B cell (primary cell): ENCODE results near the gene ZNF609. TPM values are rescaled to one million over a fixed set of nuclear protein-coding genes. Genes with fewer than 3 reads are reported as not detected.

Experiments used
- ATAC-seq: fragments of 200-7000 bp; cut with Tn5 transposase; one replicate; pipeline ENCODE4 v1.10.0; 2021; ENCODE audit warnings: low read depth, mild to moderate bottlenecking, moderate number of reproducible peaks, moderate library complexity
- CTCF ChIA-PET: fragments of 350-600 bp; sonication (Branson Sonifier 250); formaldehyde crosslinking; loops from one replicate; lab custom pipeline; 2021; ENCODE audit warnings: antibody characterized with exemption, inconsistent platforms; lab: Charles Lee
- POLR2A ChIA-PET: fragments of 350-600 bp; sonication (Branson Sonifier 250); formaldehyde crosslinking; loops from one replicate; lab custom pipeline; 2021; ENCODE audit warnings: antibody characterized with exemption; lab: Charles Lee
- DNase-seq: peaks from one replicate; pipeline ENCODE4 v3.0.0; 2013
- H2AFZ ChIP-seq: 2 replicates; pipeline ENCODE4 v1.6.1; 2012; ENCODE audit warnings: mild to moderate bottlenecking, low read depth, low read length; ENCODE audit not compliant: insufficient read depth, poor library complexity, severe bottlenecking
- H3K27ac ChIP-seq, 2 donors: 1 replicate in 1 of 2; 2 replicates in 1 of 2; pipeline ENCODE4 v1.5.1; 2012 to 2013; ENCODE audit warnings: low read length in 2 of 2, mild to moderate bottlenecking in 2 of 2, moderate library complexity in 1 of 2
- H3K27me3 ChIP-seq, 4 experiments: fragments of 200-600 bp in 1 of 4; sonication (generic) in 1 of 4; replicated peaks in 1 of 4; 1 replicate in 2 of 4; 2 replicates in 2 of 4; pipeline versions ENCODE4 v1.6.1 to v1.7.0; 2013 to 2016; ENCODE audit warnings: low read length in 3 of 4, mild to moderate bottlenecking in 2 of 4, mixed read lengths in 1 of 4, moderate library complexity in 1 of 4; ENCODE audit not compliant: insufficient read depth in 4 of 4, control insufficient read depth in 3 of 4; ENCODE audit errors: control extremely low read depth in 1 of 4
- H3K36me3 ChIP-seq, 2 experiments: replicated peaks in 1 of 2; 1 replicate in 1 of 2; 2 replicates in 1 of 2; pipeline versions ENCODE4 v1.6.1 to v1.7.1; 2013; ENCODE audit warnings: low read length in 1 of 2; ENCODE audit not compliant: insufficient read depth in 2 of 2, control insufficient read depth in 1 of 2; ENCODE audit errors: control extremely low read depth in 1 of 2, extremely low read depth in 1 of 2
- H3K4me1 ChIP-seq, 2 donors: fragments of 200-600 bp in 1 of 2; sonication (generic) in 1 of 2; 1 replicate in 1 of 2; 2 replicates in 1 of 2; pipeline versions ENCODE4 v1.5.1 to v1.6.1; 2013 to 2017; ENCODE audit warnings: low read length in 2 of 2; ENCODE audit not compliant: control insufficient read depth in 2 of 2, insufficient read depth in 2 of 2
- H3K4me2 ChIP-seq: replicated peaks from 2 replicates; pipeline ENCODE3; 2012; ENCODE audit warnings: mild to moderate bottlenecking, low read depth, low read length; ENCODE audit not compliant: poor library complexity, severe bottlenecking
- H3K4me3 ChIP-seq, 5 experiments: fragments of 200-600 bp in 1 of 5; sonication (generic) in 1 of 5; 1 replicate in 3 of 5; 2 replicates in 2 of 5; pipeline versions ENCODE4 v1.5.1 to v1.7.0; 2011 to 2016; ENCODE audit warnings: low read length in 4 of 5, mild to moderate bottlenecking in 4 of 5, low read depth in 2 of 5, control low read depth in 1 of 5, moderate library complexity in 1 of 5; ENCODE audit not compliant: insufficient read depth in 1 of 5; ENCODE audit errors: control extremely low read depth in 1 of 5, extremely low read depth in 1 of 5
- H3K79me2 ChIP-seq: fragments of 200-600 bp; sonication (generic); one replicate; pipeline ENCODE4 v1.6.0; 2016; ENCODE audit warnings: low read length; ENCODE audit not compliant: control insufficient read depth, insufficient read depth
- H3K9ac ChIP-seq: fragments of 200-600 bp; sonication (generic); 2 replicates; pipeline ENCODE4 v1.6.1; 2017; ENCODE audit warnings: mild to moderate bottlenecking, low read length, moderate library complexity
- H3K9me3 ChIP-seq, 3 donors: one replicate each; pipeline versions ENCODE4 v1.6.1 to v1.7.1; 2013; ENCODE audit warnings: low read length in 2 of 3; ENCODE audit not compliant: control insufficient read depth in 2 of 3, insufficient read depth in 1 of 3; ENCODE audit errors: control extremely low read depth in 1 of 3
- H4K20me1 ChIP-seq: 2 replicates; pipeline ENCODE4 v1.6.0; 2012; ENCODE audit warnings: mild to moderate bottlenecking, low read length; ENCODE audit not compliant: insufficient read depth, control insufficient read depth, poor library complexity, severe bottlenecking
- H3K27ac Mint-ChIP-seq: one replicate; pipeline ENCODE4 v1.8.0; 2021; ENCODE audit warnings: mixed read lengths
- H3K27me3 Mint-ChIP-seq: one replicate; pipeline ENCODE4 v1.8.0; 2021; ENCODE audit warnings: mixed read lengths
- H3K4me1 Mint-ChIP-seq: one replicate; pipeline ENCODE4 v1.8.0; 2021; ENCODE audit warnings: mixed read lengths
- H3K4me3 Mint-ChIP-seq: one replicate; pipeline ENCODE4 v1.8.0; 2021; ENCODE audit warnings: mixed read lengths
- H3K9me3 Mint-ChIP-seq: one replicate; pipeline ENCODE4 v1.8.0; 2022; ENCODE audit warnings: mixed read lengths; ENCODE audit not compliant: insufficient read depth
- CTCF ChIP-seq: fragments of 200-600 bp; IDR thresholded peaks from one replicate; pipeline ENCODE4 v1.8.0; 2022; ENCODE audit warnings: antibody characterized with exemption, mild to moderate bottlenecking
- EZH2 ChIP-seq: IDR thresholded peaks from 2 replicates; pipeline ENCODE4 v1.6.1; 2012; ENCODE audit warnings: borderline replicate concordance, low read depth, mild to moderate bottlenecking, moderate library complexity, low read length; ENCODE audit not compliant: insufficient read depth, poor library complexity, severe bottlenecking
- whole genome bisulfite sequencing: methylation state at CpG from one replicate; pipeline ENCODE4 v1.1.5; 2013; ENCODE audit warnings: missing lambda C conversion rate; ENCODE audit not compliant: insufficient coverage; 5-methylcytosine and 5-hydroxymethylcytosine counted together
- intact Hi-C: fragments of 100-400 bp; cut with micrococcal nuclease; formaldehyde crosslinking; loops from one replicate; pipeline ENCODE4 v1.10.0; 2022
- polyA plus RNA-seq: library from polyadenylated mRNA; depleted of rRNA; stranded (reverse); fragments of >200 nt; gene quantifications from 2 replicates; pipeline ENCODE4 v1.2.3, GENCODE V29; 2012
- total RNA-seq, 2 donors: library from RNA; stranded (reverse); fragments of 120-200 nt in 1 of 2; gene quantifications; 1 replicate in 1 of 2; 2 replicates in 1 of 2; pipeline versions ENCODE4 v1.2.3 to v1.2.4, GENCODE V29; 2013 to 2022

ZNF609 gene
- total and polyA plus RNA-seq, 2 donors (not counting 1 experiment from before 2014, with no cell fraction given) = 5.8 to 32.9 TPM

GRCh38 chr15:64472161-64472560 lies 11.8 kb downstream of the ZNF609 start:
- Histone ChIP-seq H3K4me1 (peaks cover 0 to 4% of the 10 kb centered on the region in 2 donors), H3K9me3 (no peaks in the 10 kb centered on the region), H4K20me1 (no peaks in the 10 kb centered on the region), H3K27ac (no peak overlapping the region), H3K36me3 (peaks cover 0 to 2% of the 10 kb centered on the region in 2 experiments), H3K4me2 (no peak overlapping the region), H3K9ac (no peak overlapping the region), H3K4me3 (no peak overlapping the region), H3K79me2 (peaks cover 67% of the 10 kb centered on the region), H2AFZ (no peak overlapping the region), H3K27me3 (no peaks in the 10 kb centered on the region)
- 100% methylated on average over 1 of the region's 4 CpGs for WGBS
- Mint-ChIP-seq H3K4me3 (no peak overlapping the region), H3K27ac (peak overlapping the region; percentile 50), H3K9me3 (no peaks in the 10 kb centered on the region), H3K27me3 (no peaks in the 10 kb centered on the region), H3K4me1 (peaks cover 13% of the 10 kb centered on the region)
- no peak for TF ChIP-seq EZH2
- TF ChIP-seq CTCF = no peak
- CTCF ChIA-PET = no interaction called here
- DNase-seq (no peak), ATAC-seq (no peak)
- POLR2A ChIA-PET = no interaction called here
- intact Hi-C loops = no loop called here

- TF ChIP-seq CTCF (no peak), EZH2 (no peak)
- intact Hi-C loops = no loop called here
- H4K20me1 ChIP-seq = no peaks in the 10 kb centered on the region
- H3K4me1 Mint-ChIP-seq = peaks cover 15% of the 10 kb centered on the region
- H2AFZ ChIP-seq = no peak overlapping the region
- DNase-seq = no peak
- no peaks in the 10 kb centered on the region for H3K9me3 Mint-ChIP-seq
- no peaks in the 10 kb centered on the region for H3K27me3 ChIP-seq
- no peak for ATAC-seq
- no peak overlapping the region for H3K4me3 Mint-ChIP-seq
- H3K27ac ChIP-seq = no peak overlapping the region
- H3K9ac ChIP-seq = no peak overlapping the region
- H3K4me1 ChIP-seq = peaks cover 0 to 4% of the 10 kb centered on the region in 2 donors
- no peaks in the 10 kb centered on the region for H3K36me3 ChIP-seq
- H3K79me2 ChIP-seq = peaks cover 64% of the 10 kb centered on the region
- H3K9me3 ChIP-seq = no peaks in the 10 kb centered on the region
- no peak overlapping the region for H3K4me3 ChIP-seq
- CTCF ChIA-PET = interaction anchor here (0.6 kb wide), 1 partner anchor 934 kb away, joined by 3 read pairs; no protein-coding TSS in a partner anchor
- POLR2A ChIA-PET = interaction anchor here (0.7 kb wide), 1 partner anchor 1385 kb away, joined by 5 read pairs; no protein-coding TSS in a partner anchor
- no peak overlapping the region for H3K27ac Mint-ChIP-seq
- no peak overlapping the region for H3K4me2 ChIP-seq
- WGBS = no CpG with 5 or more reads among the region's 2 CpGs
- no peaks in the 10 kb centered on the region for H3K27me3 Mint-ChIP-seq
Measured at GRCh38 chr15:64474846-64475245, 14.5 kb downstream of the ZNF609 start.
